GDM1 (cell line): ENCODE measurements around the gene TSC22D1.
"Not testable (repeated sequence)": the region's sequence is repeated elsewhere in the genome, so short reads cannot be mapped to it uniquely, and the experiment has no call there.

ENCODE experiments used
- DNase-seq: peaks from one replicate; lab custom pipeline; 2025; lab: John Stamatoyannopoulos, UW

The TSC22D1 gene

DNA sequence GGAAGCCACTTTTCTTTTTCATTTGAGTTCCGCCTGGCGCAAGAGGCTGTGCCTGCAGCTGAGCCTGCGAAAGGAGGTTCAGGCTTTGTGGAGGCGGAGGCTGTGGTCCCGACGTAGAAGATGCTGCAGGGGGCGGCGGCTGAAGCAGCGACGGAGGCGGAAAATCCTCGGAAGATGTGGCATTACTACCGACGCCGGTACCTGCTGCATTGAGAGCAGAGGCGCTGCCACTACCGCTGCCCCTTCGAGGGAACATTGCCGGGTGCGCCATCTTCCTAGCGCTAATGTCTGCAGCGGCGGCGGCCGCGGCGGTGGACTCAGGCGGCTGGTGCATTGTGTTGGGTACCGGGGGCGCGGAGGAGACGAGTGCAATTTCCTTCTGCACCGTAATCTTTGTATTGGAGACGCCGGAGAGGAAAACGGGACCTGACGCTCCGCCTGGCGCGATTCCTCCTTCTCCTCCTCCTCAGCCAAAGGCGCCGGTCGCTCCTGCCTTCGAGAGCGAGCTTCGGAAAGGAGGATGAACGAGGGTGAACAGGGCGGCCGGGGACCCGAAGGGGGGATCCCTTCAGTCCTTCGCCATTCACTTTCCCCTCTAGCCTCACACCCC lies at the start of gene TSC22D1:
Gene TSC22D1 (minus strand): TSS at position 590 of the 610 bp plus-strand sequence. CDS start 256 bp downstream, at position 334.
- peak; percentile 57 for DNase-seq

DNA sequence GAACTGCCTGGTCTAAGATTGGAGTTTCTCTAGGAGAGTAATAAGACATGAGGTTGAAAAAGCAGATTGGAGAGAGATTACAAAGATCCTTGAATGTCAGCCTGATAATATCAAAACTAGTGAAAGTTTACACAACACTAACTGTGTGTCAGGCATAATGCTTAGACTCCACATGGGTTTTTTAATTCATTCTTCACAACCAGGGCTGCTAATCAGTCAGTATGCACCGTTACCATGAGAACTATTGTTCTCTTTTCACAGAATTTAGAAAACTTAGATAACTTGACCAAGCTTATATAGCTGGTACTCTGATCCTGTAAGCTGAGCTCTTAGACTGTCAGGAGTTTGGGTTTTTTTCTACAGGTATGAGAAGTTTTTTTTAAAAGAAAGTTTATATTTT lies 46.6 kb upstream of the TSC22D1 start:
- DNase-seq = no peak

- DNase-seq = no peak
Observed at GRCh38 chr13:44622261-44622660, 46.1 kb upstream of the TSC22D1 start.

DNA sequence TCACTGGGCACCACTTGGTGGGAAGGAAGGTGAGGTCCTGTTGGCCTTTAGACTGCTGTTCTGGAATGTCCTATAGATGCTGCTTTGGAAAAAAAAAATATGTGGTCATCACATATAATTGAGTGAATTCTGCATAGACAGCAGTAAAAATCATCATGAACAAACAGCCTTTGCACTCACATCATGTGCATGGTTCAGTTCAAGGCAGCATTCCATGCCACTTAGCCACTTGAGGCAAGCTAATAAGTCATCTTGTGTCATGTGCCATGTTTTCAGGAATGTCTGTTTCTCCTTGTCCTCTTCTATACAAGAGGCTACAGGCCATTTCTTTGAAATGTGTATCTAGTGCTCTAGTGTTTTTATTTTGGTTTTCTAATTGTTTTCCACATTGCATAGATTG lies 43.9 kb upstream of the TSC22D1 start:
- no peak for DNase-seq

- no peak for DNase-seq
Observed at GRCh38 chr13:44619651-44620050, 43.5 kb upstream of the TSC22D1 start.

DNA sequence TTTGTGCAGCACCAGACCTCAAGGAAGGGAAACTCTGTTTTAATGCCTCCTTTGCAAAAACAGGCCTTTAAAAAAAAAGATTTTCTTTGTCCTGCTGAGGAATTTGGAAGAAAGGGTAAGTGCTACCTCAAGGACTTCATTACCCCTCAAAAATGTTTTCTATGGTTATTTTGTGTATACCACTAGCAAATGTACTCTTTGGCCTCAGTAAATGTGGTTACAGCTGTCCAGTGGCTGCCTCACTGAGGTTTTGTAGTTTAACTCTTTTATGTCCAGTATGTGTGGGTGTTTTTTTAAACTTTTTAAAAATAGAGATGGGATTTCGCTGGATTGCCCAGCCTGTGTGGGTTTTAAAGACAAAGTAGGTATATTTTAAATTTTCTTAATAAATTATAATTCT lies 42.2 kb upstream of the TSC22D1 start:
- DNase-seq = no peak

DNA sequence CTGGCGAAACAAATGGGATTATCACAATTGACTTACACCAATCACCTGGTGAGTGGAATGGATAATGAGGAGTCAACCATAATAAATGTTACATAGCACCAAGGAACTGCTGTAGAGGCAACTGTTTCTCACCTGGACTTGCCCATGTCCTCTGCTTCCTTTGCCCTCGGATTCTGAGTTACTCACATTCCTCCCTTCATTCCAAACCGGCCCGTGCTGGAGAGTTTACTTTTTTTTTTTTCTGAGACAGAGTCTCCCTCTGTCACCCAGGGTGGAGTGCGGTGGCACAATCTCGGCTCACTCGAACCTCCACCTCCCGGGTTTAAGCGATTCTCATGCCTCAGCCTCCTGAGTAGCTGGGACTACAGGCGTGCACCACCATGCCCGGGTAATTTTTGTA lies 41.5 kb upstream of the TSC22D1 start:
- no peak for DNase-seq

DNA sequence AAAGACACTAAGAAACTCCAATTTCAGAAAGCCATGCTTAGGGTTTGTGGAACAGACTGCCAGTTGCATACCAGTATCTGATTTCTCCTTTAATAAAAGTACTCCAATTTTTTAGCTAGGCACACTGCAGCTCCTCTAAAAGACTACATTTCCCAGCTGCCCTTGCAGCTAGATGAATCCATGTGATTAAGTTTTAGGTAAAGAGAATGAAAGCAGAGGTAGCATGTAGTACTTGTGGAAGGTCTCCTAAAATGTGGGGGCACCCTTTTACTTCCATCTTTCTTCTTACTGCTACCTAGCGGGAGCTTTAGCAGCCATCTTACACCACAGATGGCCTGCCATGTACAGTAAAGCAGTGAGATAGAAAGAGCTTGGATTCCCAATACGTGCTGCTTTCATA lies 33.0 kb upstream of the TSC22D1 start:
- no peak for DNase-seq

GRCh38 chr13:44605721-44606120 lies 29.6 kb upstream of the TSC22D1 start:
- DNase-seq = no peak

GRCh38 chr13:44605275-44605674 lies 29.1 kb upstream of the TSC22D1 start:
- no peak for DNase-seq

- no peak for DNase-seq
Observed at GRCh38 chr13:44601586-44601985, 25.5 kb upstream of the TSC22D1 start.

DNA sequence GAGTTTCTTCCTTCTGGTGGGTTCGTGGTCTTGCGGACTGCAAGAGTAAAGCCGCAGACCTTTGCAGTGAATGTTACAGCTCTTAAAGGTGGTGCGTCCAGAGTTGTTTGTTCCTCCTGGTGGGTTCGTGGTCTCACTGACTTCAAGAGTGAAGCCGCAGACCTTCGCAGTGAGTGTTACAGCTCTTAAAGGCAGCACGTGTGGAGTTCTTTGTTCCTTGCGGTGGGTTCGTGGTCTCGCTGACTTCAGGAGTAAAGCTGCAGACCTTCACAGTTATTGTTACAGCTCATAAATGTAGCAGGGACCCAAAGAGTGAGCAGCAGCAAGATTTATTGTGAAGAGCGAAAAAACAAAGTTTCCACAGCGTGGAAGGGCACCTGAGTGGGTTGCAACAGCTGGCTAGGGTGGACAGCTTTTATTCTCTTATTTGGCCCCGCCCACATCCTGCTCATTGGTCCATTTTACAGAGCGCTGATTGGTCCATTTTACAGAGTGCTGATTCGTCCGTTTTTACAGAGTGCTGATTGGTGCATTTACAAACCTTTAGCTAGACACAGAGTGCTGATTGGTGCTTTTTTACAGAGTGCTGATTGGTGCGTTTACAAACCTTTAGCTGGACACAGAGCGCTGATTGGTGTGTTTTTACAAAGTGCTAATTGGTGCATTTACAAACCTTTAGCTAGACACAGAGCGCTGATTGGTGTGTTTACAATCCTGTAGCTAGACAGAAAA lies 17.9 kb upstream of the TSC22D1 start:
- DNase-seq = not testable (repeated sequence)

- DNase-seq = no peak
Observed at GRCh38 chr13:44592216-44592847, 16.2 kb upstream of the TSC22D1 start.

DNA sequence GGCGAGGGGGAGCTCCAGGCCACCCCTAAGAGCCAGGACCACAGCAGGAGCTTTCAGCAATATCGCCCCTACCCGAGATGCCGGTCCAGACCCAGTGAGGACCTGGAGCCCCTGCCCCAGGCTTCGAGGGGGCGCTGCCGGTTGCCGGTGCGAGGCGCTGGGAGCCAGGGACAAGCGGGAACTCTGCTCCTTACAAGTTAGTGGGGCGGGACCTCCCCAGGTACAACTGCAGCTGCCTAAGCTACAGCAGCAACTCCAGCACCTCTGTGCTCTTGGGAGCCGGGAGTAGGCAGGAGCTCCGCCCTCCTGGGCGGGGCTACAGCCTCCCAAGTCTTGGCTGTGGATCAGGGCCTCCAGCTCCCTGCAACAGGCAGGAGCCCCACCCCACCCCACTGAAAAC lies 15.2 kb upstream of the TSC22D1 start:
- no peak for DNase-seq

GRCh38 chr13:44583137-44583536 lies 7.0 kb upstream of the TSC22D1 start:
- DNase-seq = no peak

GRCh38 chr13:44578067-44578400 lies 1.9 kb upstream of the TSC22D1 start:
- DNase-seq = no peak

DNA sequence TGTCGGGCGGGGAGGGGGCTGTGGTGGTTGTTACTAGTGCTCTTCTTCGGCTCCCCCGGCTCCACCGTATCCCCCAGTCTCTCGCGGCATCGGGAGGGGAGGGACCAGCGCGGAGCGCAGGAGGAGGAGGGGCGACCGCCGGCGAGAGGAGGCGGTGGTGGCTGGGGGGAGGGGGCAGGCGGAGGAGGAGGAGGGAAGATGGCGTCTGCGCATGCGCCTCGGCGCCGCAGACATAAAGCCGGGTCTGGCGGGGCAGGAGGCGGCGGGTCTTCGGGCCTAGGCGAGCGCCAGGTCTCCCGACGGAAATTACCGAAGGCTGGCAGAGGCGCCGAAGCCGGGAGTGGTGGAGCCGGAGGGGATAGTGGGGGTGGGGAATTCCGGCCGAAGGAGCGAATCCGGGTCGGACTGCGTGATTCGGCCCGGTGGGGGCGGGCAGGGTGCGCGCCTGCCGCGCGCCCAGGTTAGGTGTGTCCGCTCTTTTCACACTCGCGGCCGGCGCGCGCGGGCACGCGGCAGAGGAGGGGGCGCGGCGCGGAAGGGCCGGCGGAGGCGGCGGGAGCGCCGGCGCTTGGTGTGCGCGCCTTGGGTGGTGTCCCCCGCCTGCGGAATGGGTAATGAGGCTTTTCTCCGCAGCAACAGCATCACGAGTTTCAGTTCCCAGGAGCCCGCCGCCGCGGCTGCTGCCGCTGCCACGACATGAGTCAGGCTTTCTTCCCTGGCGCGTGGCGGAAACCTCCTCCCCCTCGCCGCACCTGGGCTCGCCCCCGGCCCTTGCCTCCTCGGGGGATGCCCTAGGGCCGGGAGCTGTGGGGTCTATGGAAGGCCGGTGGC lies 1.3 kb upstream of the TSC22D1 start:
- peak; percentile 100 for DNase-seq

DNA sequence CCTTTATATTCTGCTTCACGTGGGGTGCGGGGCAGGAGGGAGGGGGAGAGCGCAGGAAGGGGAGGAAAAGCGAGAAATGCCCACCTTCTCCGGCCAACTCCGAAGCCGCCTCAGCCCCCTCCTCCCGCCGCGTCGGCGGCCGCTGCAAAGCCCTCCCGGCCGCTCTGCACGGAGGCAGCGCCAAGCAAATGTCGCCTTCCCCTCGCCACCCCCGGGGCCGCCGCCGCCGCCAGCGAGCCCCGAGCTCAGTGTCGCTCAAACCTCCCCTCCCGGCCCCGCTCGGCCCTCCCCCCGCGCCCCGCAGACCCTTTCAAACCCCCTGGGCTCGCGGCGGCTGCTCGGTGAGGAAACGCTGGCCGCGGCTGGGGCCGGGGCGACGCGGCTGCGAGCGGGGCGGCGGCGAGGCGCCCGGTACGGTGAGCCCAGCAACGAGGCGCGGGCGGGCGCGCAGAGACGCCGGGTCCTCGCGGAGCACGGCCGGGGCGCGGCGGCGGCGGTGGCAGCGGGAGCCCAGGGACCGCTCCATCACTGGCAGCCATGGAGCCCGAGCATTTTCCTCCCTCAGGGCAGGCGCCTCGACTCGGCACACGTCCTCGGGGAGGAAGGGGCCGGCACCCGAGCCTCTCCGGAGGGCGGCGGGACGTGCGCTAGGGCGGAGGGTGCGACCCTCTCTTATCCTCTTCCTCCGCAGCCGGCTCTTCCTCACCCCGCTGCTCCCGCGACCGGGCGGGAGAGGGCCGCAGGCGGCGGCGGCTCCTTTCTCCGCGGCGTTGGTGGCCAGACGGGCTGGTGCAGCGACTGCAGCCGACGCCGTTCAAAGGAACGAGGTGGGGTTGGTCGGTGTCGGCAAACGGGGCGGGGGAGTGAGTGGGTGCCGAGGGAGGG lies 463 bp upstream of the TSC22D1 start:
- peak; percentile 43 for DNase-seq

DNA sequence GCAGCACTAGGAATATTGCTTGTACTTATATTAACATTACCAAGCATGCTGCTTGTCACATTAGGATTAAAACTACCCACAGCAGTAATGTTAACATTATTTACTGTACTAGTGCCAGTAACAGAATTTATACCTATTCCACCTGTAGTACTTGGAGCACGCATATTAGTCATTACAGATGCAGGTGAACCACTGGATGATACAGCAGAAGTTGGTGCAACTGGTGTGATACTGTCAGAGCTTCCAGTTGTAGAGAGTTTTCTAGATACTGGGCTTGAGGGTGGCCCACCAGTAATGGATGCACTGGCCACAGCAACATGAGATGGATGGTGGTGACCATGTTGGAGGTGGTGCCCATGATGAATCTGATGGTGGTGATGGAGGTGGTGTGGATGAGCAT lies 1.1 kb downstream of the TSC22D1 start:
- DNase-seq = no peak

GRCh38 chr13:44574466-44574855 lies 1.7 kb downstream of the TSC22D1 start:
- DNase-seq = no peak

DNA sequence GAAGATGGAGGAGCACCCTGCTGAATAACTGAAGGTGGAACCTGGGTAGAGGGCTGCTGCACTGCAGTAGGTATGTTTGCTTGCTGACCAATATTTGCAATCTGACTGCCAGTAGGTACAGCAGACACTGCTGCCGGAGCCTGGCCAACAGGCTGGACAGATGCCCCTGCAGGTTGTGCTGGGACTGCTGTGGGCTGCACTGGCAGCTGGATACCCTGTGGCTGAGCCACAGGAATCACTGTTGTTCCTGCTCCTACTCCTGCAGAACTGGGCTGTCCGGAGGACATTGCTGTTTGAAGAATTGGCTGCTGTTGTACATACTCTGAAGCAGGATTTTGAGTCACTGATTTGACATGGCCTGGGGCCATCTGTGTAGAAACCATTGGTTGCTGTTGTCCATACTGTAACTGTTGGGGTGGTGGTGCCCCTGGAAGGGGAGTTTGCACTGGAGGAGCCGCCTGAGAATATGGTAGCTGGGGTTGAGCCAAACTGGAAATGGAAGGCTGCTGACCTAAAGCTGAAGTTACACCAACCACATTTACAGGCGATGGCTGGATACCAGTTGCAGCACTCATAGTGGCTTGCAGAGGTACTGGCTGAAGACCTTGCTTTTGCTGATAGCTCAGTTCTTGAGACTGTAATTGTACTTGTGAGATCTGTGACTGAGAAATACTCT lies 2.2 kb downstream of the TSC22D1 start:
- peak; percentile 37 for DNase-seq
